Ureter (tissue), 1 donor: ENCODE results near the gene MAP3K10. TPM values are rescaled to one million over a fixed set of nuclear protein-coding genes. Genes with fewer than 3 reads are reported as not detected.

ENCODE experiments used
- DNase-seq: peaks from one replicate; pipeline ENCODE4 v3.0.0-alpha.2; 2020; ENCODE audit warnings: low spot score
- total RNA-seq: library from RNA; stranded (reverse); gene quantifications from one replicate; pipeline ENCODE4 v1.2.4, GENCODE V29; 2023
- donor health status: DM: yes; HTN: yes; CAD: no.

MAP3K10 gene
- total RNA-seq, 1 donor from 2014 or later, result 14.4 TPM

DNA sequence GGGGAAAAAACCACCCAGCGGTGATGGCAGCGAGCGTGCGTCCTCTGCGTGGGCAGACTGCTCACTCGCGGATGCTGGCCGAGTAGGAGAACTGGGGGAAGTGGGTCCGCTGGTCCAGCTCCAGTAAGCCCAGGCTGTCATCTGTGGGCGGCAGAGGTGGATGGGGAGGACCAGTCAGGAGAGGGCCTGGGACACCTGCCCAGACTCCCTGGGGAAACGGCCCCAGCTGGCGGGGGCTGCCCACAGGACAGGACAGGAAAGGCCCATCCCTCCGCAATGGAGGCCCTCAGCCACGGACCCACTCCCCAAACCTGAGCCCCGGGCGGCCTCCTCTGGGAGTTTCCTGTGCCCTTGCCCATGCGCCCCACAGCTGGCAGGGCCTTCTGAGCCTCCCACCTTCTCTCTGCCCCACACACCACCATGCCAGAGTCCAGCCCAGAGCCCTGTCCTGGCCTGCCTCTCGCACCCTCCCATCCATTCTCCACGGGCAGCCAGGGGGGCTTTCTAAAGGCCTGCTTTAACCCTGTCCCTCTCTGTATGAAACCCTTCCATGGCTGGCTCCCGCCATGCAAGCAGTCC is 42.7 kb downstream of the MAP3K10 start:
- DNase-seq, result no peak

DNA sequence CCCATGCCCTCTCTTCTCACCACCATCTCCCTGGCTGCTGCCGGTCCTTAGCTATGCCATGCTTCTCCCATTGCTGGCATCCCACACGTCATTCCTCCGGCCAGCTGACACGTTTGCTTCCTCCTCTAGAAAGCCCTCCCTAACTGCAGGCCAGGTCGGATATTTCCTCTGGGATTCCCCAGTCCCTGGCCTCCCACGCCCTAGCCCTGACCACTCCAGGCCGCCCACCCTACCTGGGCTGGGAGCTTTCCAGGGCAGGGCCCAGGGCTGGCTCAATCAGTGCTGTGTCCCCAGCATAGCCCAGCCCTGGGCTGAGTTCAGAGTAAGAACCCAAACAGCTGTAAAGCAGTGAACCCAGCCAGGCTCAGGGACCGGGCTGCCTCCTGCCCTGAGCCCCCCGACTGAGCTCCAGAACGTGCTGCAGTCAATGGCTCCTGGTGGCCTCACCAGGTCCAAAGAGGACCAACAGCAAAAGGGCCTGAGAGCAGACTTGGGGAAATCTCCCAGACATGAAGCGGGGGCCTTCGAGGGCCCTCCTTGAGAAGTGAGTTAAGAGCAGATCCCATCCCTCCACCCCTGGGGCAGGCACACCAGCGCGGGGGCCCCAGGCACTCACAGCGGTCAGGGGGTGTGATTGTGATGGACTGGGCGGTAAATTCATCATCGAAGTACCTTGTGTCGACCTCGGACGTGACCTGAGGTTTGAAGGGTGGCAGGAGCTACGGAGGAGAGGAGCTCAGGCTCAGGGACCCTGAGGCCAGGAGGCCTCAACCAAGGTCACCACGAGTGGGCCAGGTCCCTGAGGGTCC is 43.4 kb downstream of the MAP3K10 start:
- DNase-seq, result no peak

- DNase-seq, result no peak
Observed at GRCh38 chr19:40235238-40236025, 44.2 kb downstream of the MAP3K10 start.

DNA sequence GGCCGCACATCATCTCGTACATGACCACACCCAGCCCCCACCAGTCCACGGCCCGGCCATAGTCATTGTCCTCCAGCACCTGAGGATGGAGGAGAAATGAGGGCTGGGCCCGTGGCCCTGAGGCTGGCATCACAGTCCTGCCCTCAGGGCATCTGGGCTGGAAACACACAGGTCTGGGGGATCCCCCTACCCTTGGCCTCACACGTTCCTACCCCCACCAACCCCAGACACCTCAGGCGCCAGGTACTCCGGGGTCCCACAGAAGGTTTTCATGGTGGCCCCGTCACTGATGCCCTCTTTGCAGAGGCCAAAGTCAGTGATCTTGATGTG is 44.8 kb downstream of the MAP3K10 start:
- DNase-seq, result no peak

- no peak for DNase-seq
Observed at GRCh38 chr19:40236366-40236765, 45.1 kb downstream of the MAP3K10 start.

DNA sequence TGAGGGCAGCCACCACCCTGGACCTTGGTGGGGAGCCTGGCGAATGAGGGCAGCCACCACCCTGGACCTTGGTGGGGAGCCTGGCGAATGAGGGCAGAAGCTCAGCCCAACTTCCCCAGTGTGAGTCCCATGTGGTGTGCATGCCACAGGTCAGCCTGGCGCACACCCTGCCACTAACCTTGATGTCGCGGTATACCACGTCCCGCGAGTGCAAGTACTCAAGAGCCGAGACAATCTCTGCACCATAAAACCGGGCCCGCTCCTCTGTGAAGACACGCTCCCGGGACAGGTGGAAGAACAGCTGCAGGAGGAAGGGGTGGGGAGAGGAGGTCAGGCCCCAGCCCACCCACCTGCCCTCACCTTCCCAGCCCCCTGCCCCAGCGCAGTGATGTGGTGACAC is 46.6 kb downstream of the MAP3K10 start:
- DNase-seq, result no peak

- DNase-seq, result no peak
Observed at GRCh38 chr19:40238775-40239174, 47.5 kb downstream of the MAP3K10 start.

DNA sequence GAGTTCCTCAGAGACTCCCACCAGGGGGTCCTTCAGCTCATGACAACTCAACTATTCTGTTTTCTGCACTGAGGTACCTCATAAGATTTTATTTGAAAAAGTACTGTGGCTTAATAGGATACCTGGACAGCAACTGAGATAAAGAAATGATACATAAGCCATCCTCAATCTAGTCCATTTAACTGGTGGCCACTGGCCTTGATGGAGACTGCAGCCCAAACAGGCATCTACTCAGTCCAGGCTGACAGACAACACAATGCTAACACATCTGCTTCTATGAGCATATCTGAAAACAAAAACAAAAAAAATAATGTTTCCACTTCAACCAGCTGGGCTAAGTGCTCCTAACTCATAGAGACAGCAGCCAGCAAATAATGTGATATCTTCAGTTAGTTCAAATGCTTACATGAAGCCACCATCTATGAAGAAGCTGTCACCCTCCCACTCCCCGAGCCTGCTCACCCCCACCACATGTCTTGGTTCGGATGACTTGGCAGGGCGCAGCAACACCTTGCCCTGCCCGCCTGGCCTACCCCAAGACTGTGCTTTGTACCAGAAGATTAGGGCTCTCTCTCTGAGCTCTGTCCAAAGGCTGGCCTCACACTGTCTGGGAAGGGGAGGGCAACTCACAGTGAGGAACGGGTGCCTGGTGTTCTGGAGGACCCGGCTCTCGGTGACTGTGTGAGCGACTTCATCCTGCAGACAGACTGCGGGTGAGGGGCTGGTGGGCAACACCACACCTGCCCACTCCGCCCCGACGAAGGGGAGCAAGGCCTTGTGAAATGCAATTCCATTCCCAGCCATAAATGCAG is 48.4 kb downstream of the MAP3K10 start:
- no peak for DNase-seq

DNA sequence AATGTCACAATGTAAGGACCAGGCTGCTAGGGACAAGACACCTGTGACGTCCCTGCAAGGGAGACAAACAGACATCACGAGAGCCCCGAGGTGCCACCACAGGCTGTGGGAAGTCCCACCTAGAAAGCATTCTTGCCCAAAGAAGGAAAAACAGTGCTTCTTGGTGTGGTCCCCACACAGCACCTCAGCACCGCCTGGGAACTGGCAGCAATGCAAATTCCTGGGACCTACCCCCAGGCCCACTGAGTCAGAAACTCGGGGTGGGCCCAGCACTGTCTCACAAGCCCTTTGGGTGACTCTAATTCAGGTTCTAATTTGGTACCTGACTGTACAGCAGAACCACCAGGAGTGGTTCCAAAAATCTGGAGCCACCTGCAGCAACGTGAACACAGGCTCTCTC is 49.1 kb downstream of the MAP3K10 start:
- no peak for DNase-seq

DNA sequence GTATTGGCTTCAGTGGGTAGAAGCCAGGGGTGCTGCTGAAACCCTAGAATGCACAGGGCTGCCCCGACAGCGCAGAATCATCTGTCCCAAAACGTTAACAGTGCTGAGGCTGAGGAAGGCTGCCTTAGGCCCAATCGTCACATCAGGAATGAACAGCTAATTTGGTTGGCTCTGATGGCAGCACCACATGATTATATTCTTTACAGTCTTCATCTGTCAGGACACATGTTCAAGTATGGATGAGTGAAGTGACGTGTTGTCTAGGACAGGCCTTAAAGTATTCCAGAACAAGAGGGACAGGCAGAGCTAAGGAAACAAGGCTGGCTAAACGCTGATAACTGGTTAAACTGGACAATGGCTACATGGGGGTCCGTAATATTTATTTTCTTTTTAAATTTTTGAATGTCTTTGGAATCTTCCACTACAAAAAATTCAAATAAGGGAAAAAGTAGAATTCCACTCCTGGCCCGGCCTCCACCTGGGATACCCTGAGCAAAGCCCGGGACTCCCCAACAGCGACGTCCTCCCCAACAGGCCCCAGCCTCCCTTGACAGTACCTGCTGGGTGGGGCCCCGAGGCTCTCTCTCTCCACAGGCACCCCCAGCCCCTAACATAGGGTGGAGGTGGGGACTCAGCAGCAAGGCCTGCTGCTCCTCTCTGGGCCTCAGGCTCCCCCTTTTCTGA is 50.0 kb downstream of the MAP3K10 start:
- DNase-seq, result no peak

GRCh38 chr19:40241809-40242384 is 50.7 kb downstream of the MAP3K10 start:
- DNase-seq, result no peak

DNA sequence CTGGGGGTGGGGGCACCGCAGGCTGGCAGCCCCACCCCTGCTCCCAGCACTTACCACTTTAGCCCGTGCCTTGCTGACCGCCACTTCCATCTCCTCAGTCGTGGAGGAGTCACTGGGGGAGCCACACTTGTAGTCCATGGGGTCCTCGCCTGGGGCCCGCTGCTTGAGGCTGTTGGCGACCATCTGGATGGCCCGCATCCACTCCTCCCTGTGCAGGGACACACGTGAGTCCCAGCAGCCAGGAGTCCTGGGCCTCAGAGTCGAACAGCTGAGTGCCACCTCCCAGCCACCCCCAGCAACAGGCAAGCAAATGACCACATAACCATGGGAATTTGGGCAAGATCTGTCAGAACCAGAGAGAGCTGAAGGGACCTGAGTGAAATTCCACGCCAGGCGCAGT is 51.3 kb downstream of the MAP3K10 start:
- DNase-seq, result no peak

- no peak for DNase-seq
Observed at GRCh38 chr19:40243181-40243580, 52.0 kb downstream of the MAP3K10 start.

- DNase-seq, result no peak
Observed at GRCh38 chr19:40244579-40245317, 53.5 kb downstream of the MAP3K10 start.

DNA sequence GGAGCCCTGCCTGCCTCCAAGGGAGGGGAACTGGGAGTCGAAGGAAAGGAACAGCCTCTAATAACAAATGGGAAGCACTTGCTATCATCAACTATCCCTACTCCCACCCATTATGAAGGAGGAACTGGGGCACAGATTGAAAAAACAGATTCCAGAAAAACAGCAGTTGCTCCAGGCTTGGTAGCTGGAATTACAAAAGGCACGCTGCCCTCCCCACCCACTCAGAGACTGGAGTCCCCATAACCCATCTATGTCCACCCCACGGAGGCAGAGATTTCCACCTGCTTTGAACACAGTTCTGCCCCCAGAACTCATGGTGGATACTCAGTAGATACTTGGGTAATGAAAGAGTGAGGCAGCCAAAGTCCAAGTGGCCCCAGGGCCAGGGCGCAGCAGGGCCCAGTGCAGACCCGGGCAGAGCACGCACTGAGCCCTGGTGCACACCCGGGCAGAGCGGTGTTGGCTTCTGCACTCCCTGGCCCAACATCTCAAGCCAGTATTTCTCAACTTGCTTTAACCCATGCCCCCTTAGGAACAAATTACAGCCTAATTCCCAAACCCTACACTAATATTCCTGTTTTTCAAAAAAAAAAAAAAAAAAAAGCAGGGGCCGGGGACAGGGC is 54.4 kb downstream of the MAP3K10 start:
- no peak for DNase-seq

DNA sequence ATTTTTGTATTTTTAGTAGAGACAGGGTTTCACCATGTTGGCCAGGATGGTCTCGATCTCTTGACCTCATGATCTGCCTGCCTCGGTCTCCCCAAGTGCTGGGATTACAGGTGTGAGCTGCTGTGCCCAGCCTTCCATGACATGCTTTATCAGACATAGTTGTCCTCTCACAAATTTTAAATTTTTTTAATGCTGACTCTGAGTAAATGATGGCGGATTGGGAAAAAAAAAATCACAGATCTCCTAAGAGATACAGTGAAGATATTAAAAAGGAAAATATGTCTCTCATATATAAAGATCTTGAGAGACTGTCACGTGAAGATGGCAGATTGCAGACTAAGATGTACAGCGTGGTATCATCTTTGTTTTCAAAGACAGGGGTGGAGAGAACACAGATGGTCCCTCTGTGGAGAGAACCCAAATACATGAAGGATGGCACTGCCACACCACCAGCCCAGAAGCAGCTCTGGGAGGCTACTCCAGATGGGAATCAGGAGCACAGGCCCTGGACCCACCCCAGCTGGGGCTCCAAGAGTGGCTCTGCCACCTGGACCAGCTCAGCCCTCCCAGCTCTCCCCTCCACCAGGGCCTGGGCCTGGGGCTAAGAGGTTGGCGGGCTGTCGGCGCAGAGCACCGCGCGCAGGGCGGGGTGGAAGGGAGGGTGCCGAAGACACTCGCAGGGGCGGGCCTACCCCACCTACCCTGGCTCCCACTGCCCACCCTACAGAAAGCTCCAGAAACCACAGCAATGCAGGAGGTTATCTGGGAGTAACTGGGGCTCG is 55.3 kb downstream of the MAP3K10 start:
- no peak for DNase-seq

- no peak for DNase-seq
Observed at GRCh38 chr19:40247178-40247577, 56.0 kb downstream of the MAP3K10 start.

- DNase-seq, result no peak
Observed at GRCh38 chr19:40247735-40248262, 56.6 kb downstream of the MAP3K10 start.

DNA sequence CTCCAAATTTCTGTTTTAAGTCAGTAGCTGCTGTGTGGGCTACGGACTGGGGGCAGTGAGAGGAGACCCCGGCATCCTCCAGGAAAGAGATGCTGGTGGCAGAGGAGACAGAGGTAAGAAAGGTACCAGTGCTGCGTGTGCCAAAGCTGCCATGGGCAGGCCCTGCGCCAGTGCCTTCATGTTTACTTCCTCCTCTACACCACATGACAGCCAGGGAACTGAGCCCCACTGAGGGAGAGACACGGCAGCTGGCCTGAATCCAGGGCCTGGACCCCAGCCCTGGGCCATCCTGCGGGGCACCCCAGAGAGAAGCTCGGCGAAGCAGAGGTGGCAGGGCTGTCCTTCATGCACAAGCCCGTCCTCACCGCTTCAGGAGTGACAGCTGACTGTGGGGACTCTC is 58.0 kb downstream of the MAP3K10 start:
- no peak for DNase-seq
